Osteocyte (in vitro differentiated cells): Measurements from ENCODE around the gene BRD3OS. TPM values are rescaled to one million over a fixed set of nuclear protein-coding genes. Genes with fewer than 3 reads are reported as not detected.
"Not testable (repeated sequence)": the region's sequence is repeated elsewhere in the genome, so short reads cannot be mapped to it uniquely, and the experiment has no call there.

ENCODE experiments used
- DNase-seq: peaks from one replicate; pipeline ENCODE4 v3.0.0; 2021; ENCODE audit warnings: mixed read lengths; ENCODE audit not compliant: unreplicated experiment; ENCODE audit errors: extremely low spot score
- H3K27ac Mint-ChIP-seq: one replicate; pipeline ENCODE4 v1.8.0; 2021; ENCODE audit warnings: mild to moderate bottlenecking, mixed read lengths; ENCODE audit not compliant: unreplicated experiment
- H3K27me3 Mint-ChIP-seq: one replicate; pipeline ENCODE4 v1.8.0; 2021; ENCODE audit warnings: mixed read lengths; ENCODE audit not compliant: unreplicated experiment
- H3K36me3 Mint-ChIP-seq: one replicate; pipeline ENCODE4 v1.8.0; 2021; ENCODE audit warnings: mixed read lengths; ENCODE audit not compliant: unreplicated experiment
- H3K4me1 Mint-ChIP-seq: one replicate; pipeline ENCODE4 v1.8.0; 2021; ENCODE audit warnings: mixed read lengths; ENCODE audit not compliant: unreplicated experiment
- H3K4me3 Mint-ChIP-seq: one replicate; pipeline ENCODE4 v1.8.0; 2021; ENCODE audit warnings: mild to moderate bottlenecking, moderate library complexity, mixed read lengths; ENCODE audit not compliant: unreplicated experiment
- H3K9me3 Mint-ChIP-seq: one replicate; pipeline ENCODE4 v1.8.0; 2021; ENCODE audit warnings: mixed read lengths; ENCODE audit not compliant: unreplicated experiment
- total RNA-seq: library from RNA; stranded (reverse); gene quantifications from 2 replicates; pipeline ENCODE4 v1.2.1, GENCODE V29; 2021
- TF ChIP-seq, protein P1 (sequence below): fragments of 200-600 bp; sonication (generic); IDR thresholded peaks from 2 replicates; pipeline ENCODE4 v1.5.0; 2021; ENCODE audit warnings: antibody characterized with exemption, mild to moderate bottlenecking, moderate library complexity

Gene BRD3OS
- total RNA-seq, 1 donor from 2014 or later = 19.9 TPM

GRCh38 chr9:133982971-133983720, 42.1 kb upstream of the BRD3OS start:
- Mint-ChIP-seq H3K4me1 (peaks cover 51% of the 10 kb centered on the region), H3K27me3 (no peaks in the 10 kb centered on the region), H3K9me3 (no peaks in the 10 kb centered on the region), H3K36me3 (no peaks in the 10 kb centered on the region), H3K4me3 (no peak overlapping the region), H3K27ac (peak overlapping the region; percentile 66)
- TF ChIP-seq, protein P1, sequence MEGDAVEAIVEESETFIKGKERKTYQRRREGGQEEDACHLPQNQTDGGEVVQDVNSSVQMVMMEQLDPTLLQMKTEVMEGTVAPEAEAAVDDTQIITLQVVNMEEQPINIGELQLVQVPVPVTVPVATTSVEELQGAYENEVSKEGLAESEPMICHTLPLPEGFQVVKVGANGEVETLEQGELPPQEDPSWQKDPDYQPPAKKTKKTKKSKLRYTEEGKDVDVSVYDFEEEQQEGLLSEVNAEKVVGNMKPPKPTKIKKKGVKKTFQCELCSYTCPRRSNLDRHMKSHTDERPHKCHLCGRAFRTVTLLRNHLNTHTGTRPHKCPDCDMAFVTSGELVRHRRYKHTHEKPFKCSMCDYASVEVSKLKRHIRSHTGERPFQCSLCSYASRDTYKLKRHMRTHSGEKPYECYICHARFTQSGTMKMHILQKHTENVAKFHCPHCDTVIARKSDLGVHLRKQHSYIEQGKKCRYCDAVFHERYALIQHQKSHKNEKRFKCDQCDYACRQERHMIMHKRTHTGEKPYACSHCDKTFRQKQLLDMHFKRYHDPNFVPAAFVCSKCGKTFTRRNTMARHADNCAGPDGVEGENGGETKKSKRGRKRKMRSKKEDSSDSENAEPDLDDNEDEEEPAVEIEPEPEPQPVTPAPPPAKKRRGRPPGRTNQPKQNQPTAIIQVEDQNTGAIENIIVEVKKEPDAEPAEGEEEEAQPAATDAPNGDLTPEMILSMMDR = no peak
- DNase-seq = no peak

GRCh38 chr9:133986061-133986460, 39.2 kb upstream of the BRD3OS start:
- Mint-ChIP-seq H3K4me3 (no peak overlapping the region), H3K9me3 (no peaks in the 10 kb centered on the region), H3K36me3 (no peaks in the 10 kb centered on the region), H3K4me1 (peaks cover 40% of the 10 kb centered on the region), H3K27me3 (no peaks in the 10 kb centered on the region), H3K27ac (no peak overlapping the region)
- TF ChIP-seq, protein P1 = no peak
- no peak for DNase-seq

GRCh38 chr9:133986774-133987445, 38.4 kb upstream of the BRD3OS start:
- Mint-ChIP-seq H3K27ac (no peak overlapping the region), H3K9me3 (no peaks in the 10 kb centered on the region), H3K36me3 (no peaks in the 10 kb centered on the region), H3K27me3 (no peaks in the 10 kb centered on the region), H3K4me1 (peaks cover 33% of the 10 kb centered on the region), H3K4me3 (no peak overlapping the region)
- no peak for DNase-seq
- TF ChIP-seq, protein P1 = no peak

DNA sequence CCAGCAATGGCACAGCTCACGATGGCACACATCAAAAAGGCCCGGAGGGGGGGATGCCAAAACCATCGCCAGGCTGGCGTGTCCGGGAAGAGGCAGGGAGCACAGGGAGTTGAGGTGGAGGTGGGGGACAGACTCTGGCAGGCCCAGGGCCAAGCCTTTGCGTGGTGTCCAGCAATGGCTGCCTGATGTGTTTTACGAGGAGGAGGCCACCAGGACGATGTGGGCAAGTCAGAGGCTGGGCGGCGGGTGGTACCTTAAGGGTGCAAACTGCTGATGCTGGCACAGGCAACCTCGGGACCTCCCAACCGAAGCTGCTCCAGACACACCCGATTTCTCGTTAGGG, 37.9 kb upstream of the BRD3OS start:
- Mint-ChIP-seq H3K27ac (no peak overlapping the region), H3K9me3 (no peaks in the 10 kb centered on the region), H3K27me3 (no peaks in the 10 kb centered on the region), H3K4me1 (peaks cover 29% of the 10 kb centered on the region), H3K4me3 (no peak overlapping the region), H3K36me3 (no peaks in the 10 kb centered on the region)
- TF ChIP-seq, protein P1 = no peak
- no peak for DNase-seq

DNA sequence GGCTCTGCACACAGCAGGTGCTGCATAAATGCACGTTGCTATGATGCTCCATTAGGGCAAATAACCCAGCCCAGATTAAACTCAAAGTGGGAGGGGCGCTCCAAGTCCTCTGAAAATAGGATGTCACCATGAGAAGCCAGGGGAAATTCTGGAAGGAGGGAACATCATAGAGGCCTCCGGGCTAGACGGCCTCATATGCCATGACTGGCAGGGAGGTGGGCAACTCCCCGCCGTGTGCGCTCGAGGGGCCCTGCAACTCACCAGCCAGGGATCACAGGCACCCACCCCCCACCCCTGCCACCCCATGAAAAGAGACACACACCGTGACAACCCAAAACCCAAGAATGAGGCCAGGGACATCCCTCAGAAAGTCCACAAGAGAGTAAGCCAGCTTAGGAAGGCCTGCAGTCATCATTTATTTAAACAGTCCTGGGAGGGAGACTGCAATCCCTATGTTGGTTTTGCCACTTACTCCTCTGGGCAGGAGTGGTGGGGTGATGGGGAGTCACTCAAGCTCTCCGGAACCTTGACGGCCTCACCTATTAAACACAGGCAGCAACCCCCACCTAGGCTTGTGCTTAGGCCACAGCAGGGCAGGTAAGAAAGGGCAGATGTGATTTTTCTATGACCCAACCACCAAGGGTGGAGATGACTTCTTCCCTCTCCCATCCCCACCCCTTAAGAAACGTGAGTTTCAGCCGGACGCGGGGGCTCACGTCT, 37.2 kb upstream of the BRD3OS start:
- no peaks in the 10 kb centered on the region for H3K36me3 Mint-ChIP-seq
- no peaks in the 10 kb centered on the region for H3K27me3 Mint-ChIP-seq
- no peak for DNase-seq
- TF ChIP-seq, protein P1 = no peak
- no peaks in the 10 kb centered on the region for H3K9me3 Mint-ChIP-seq
- no peak overlapping the region for H3K27ac Mint-ChIP-seq
- H3K4me1 Mint-ChIP-seq = peaks cover 25% of the 10 kb centered on the region
- H3K4me3 Mint-ChIP-seq = no peak overlapping the region

GRCh38 chr9:133988771-133989170, 36.5 kb upstream of the BRD3OS start:
- H3K4me1 Mint-ChIP-seq = peaks cover 24% of the 10 kb centered on the region
- not testable (repeated sequence) for H3K36me3 Mint-ChIP-seq, DNase-seq, H3K4me3 Mint-ChIP-seq, H3K27ac Mint-ChIP-seq, H3K9me3 Mint-ChIP-seq, H3K27me3 Mint-ChIP-seq
